Astrocyte of the cerebellum (primary cell): ENCODE data around the gene SPSB1.
"Not testable (repeated sequence)": the region's sequence is repeated elsewhere in the genome, so short reads cannot be mapped to it uniquely, and the experiment has no call there.

Source experiments
- DNase-seq: peaks from one replicate; pipeline ENCODE4 v3.0.0-alpha.2; 2011; ENCODE audit warnings: low read depth
- H3K4me3 ChIP-seq: 2 replicates; pipeline ENCODE4 v1.5.1; 2011; ENCODE audit warnings: mild to moderate bottlenecking, low read depth, low read length, moderate library complexity
- in situ Hi-C: cut with HindIII; loops from 2 replicates; pipeline ENCODE4 v1.10.0; 2017; ENCODE audit warnings: low sequenced_read_pairs
- TF ChIP-seq, protein P1 (sequence below): IDR thresholded peaks from 2 replicates; pipeline ENCODE4 v1.5.1; 2012; ENCODE audit warnings: low read length, low read depth, moderate library complexity, mild to moderate bottlenecking; ENCODE audit errors: missing control alignments

The SPSB1 gene

DNA sequence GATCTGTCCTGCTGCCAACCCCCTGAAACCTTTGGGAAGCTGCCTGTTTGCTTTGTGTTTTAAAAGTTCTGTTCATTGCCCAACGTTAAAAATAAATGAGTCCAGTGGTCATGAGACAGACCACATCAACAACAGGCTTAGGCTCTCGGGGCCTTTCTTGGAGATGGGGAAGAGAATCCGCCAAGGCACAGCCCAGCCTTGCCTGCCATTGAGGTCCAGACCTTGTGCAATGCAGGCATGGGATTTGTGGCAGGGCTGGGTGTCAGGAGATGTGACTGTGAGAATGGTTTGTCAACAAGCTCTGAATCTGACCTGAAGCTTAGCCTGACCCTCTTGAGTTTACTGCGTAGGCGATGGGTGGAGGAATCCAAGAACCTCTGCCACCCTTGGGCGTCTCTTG, 4.2 kb downstream of the SPSB1 start:
- in situ Hi-C loops: no loop called here
- H3K4me3 ChIP-seq: no peak overlapping the region
- TF ChIP-seq, protein P1, sequence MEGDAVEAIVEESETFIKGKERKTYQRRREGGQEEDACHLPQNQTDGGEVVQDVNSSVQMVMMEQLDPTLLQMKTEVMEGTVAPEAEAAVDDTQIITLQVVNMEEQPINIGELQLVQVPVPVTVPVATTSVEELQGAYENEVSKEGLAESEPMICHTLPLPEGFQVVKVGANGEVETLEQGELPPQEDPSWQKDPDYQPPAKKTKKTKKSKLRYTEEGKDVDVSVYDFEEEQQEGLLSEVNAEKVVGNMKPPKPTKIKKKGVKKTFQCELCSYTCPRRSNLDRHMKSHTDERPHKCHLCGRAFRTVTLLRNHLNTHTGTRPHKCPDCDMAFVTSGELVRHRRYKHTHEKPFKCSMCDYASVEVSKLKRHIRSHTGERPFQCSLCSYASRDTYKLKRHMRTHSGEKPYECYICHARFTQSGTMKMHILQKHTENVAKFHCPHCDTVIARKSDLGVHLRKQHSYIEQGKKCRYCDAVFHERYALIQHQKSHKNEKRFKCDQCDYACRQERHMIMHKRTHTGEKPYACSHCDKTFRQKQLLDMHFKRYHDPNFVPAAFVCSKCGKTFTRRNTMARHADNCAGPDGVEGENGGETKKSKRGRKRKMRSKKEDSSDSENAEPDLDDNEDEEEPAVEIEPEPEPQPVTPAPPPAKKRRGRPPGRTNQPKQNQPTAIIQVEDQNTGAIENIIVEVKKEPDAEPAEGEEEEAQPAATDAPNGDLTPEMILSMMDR: no peak
- no peak for DNase-seq

DNA sequence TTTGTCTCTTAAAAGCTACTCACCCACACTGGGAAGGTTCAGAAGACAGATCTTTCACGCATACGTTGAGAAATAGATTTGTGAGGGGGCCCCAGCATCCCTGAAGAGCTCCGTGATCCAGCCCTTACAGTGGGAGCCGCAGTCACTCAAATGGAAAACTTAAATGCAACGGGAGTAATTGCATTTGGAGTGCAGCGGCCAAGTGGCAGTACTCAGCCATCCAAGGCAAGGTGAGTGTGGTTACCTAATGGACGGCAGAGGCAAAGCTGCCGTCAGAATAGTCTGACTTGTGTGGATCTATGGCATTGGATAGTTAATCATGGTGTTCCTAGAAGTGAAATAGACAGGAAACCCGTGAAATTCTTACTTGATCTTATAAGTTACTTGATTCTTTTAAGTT, 5.1 kb downstream of the SPSB1 start:
- no peak for DNase-seq
- TF ChIP-seq, protein P1: no peak
- H3K4me3 ChIP-seq: no peak overlapping the region
- in situ Hi-C loops: no loop called here

DNA sequence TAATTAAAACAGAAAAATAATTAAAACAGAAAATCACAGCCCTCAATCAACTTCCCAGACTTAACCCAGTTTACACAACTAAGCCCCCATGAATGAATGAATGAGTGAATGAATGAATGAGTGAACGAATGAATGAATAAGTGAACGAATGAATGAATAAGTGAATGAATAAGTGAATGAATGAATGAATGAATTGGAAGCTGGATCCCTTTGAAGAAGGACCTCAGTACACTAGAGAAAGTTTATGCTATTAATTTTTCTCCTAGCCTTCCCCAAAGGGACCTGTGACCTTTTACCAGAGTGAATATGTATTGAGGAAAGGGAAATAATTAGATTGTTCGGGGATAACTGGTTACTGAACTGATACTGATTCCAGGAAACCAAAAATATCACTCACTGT, 5.6 kb downstream of the SPSB1 start:
- no peak for DNase-seq
- TF ChIP-seq, protein P1: no peak
- in situ Hi-C loops: no loop called here
- no peak overlapping the region for H3K4me3 ChIP-seq

DNA sequence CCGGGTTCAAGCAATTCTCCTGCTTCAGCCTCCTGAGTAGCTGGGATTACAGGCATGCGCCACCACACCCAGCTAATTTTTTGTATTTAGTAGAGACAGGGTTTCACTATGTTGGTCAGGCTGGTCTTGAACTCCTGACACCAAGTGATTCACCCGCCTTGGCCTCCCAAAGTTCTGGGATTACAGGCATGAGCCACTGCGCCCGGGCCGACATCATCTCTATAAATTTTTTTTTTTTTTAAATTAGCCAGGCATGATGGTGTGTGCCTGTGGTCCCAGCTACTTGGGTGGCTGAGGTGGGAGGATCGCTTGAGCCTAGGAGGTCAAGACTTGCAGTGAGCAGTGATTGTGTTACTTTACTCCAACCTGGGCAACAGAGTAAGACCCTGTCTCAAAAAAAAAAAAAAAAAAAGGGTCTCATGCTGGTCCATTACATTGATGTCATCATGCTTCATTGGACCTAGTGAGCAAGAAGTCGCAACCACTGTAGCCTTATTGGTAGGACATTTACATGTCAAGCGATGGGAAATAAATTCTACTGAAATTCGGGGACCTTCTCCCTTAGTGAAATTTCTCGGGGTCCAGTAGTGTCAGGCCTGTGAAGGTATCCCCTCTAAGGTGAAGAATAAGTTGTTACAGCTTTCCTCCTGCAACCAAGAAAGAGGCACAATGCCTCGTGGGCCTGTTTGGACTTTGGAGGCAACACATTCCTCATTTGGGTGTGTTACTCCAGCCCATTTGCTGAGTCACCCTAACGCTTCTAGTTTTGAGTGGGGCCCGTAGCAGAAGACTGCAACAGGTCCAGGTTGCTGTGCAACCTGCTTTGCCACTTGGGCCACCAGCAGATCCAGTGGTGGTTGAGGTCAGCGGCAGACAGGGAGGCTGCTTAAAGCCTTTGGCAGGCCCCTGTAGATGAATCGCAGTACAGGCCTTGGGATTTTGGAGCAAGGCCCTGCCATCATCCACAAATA, 7.2 kb downstream of the SPSB1 start:
- DNase-seq, H3K4me3 ChIP-seq, in situ Hi-C loops: not testable (repeated sequence)

DNA sequence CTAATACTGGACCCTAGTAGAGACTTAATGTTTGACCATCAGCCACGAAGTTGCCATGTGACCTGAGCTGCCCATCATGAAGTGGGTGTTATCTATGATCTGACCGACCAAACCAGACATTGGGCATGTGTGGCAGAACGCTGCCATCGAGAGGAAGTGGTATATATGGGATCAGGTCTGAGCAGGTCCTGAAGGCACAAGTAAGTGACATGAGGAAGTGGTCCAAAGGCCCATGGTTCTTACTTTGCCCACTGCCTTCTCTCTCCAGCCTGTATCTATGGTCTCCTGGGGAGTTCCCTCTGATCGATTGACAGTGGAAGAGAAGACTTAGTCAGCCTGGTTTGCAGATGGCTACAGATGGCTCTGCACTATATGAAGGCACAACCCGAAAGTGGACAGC, 7.9 kb downstream of the SPSB1 start:
- no peak overlapping the region for H3K4me3 ChIP-seq
- TF ChIP-seq, protein P1: no peak
- in situ Hi-C loops: no loop called here
- DNase-seq: no peak

DNA sequence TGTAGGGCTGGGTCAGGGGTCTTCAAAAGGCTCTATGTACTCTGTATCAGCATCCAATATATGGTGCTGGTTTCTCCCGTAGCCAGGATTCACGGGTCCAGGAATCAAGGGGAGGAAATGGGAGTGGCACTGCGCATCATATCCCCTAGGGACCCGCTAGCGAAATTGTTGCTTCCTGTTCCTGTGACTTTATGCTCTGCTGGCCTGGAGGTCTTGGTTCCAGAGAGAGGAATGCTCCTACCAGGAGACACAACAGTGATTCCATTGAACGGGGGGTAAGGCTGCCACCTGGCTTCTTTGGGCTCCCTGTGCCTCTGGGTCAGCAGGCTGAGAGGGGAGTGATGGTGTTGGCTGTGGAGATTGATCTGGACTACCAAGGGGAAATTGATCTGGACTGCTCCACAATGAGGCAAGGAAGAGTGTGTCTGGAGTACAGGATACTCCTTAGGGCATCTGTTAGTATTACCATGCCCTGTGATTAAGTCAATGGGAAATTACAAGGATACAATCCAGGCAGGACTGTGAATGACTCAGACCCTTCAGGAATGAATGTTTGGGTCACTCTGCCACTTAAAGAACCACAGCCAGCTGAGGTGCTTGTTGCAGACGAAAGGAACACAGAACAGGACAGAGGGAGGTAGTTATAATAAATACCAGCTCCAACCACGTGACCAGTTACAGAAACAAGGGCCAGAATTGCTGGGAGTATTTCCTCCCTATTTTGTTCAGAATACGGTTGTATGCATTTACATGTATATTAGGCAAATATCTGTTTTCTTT, 10.2 kb downstream of the SPSB1 start:
- DNase-seq: peak; percentile 90
- in situ Hi-C loops: no loop called here
- TF ChIP-seq, protein P1: no peak
- H3K4me3 ChIP-seq: no peak overlapping the region

DNA sequence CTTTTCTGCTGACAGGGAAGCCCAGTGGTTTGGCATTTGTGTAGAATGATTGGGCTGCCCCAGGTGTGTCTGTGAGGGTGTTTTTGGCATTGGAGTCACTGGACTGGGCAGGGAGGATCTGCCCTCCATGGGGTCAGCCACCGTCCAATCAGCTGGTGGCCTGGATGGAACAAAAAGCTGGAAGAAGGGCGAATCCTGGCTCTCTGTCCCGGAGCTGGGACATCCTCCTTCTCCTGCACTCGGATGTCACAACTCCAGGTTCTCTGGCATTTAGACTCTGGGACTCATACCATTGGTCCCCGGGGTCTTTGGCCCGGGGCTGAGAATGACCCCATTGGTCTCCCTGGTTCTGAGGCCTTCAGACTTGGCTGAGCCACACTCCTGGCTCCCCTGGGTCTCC, 11.2 kb downstream of the SPSB1 start:
- in situ Hi-C loops: no loop called here
- TF ChIP-seq, protein P1: no peak
- no peak for DNase-seq
- no peak overlapping the region for H3K4me3 ChIP-seq
